ENCODE data around the gene CSNK2A2.

The CSNK2A2 gene

DNA sequence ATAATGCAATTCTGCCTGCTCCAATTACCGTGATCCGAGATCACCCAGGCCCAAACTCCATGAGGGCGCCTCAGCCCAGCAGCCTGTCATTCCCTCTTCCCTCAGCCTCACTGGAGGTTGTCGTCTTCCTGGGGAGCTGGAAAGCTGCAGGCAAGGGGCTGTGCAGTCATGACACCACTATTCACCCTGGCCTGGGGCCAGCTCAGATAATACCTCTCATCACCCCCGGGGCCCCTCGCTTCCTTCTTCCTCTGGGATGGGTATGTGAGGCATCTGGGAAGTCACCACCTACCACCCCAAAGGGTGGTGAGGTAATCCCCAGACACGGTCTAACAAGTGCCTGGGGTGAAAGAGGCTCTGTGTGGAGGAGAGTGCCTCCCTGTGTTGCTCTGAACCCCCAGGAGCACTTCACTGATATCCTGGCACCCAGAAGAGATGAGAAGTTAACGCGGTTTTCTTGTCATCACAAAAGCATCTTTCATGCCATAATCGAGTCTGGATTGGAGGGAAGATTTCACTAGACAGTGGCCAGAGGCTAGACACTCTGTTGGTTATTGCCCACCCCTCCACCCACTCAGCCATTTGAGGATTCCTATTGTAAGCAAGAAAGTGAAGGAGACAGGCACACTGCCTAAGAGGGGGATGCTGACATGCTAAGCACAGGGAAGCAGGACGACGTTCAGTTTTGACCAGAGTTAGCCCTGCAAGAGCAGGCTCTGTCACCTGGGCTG lies 87.2 kb downstream of the CSNK2A2 start:
- no peak for DNase-seq (ENCODE audit: low spot score)

DNA sequence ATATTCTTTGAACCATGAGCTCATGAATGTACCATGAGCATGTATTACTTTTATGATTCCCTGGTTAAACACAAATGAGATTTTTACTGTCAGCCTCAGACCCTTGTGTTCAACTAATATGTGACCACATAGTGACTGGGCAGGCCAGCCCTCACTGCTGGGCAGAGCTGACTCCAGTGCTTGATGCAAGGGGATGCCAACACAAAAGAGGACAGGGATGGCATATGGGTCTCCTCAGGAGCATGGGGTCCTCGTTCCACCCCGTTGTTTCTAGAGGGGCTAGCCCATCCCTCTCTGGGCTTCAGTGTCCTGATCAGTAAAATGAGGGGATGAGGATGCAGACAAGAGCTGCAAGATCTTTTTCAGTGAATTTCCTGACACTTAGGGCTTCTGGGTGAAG lies 88.0 kb downstream of the CSNK2A2 start:
- no peak for DNase-seq (ENCODE audit: low spot score)

DNA sequence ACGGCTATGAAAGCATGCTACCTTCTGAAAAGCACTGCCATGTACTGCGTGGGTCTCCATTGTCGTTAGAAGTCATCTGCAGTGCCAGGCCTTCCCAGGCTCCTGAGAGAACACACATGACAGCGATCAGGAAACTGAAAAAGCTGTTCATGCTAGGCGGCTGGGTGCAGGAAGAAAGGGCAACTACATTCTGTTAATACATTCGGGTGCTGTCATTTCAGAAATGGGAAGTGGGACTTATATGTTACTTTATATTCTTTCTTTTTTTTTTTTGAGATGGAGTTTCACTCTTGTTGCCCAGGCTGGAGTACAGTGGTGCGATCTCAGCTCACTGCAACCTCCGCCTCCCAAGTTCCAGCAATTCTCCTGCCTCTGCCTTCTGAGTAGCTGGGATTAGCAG lies 88.6 kb downstream of the CSNK2A2 start:
- DNase-seq (ENCODE audit: low spot score): no peak

All from hematopoietic multipotent progenitor cell treated with erythropoietin and hydrocortisone succinate and interleukin-3 and kit ligand, for 17 days (in vitro differentiated cells).